Hematopoietic multipotent progenitor cell treated with erythropoietin and hydrocortisone succinate and interleukin-3 and kit ligand, for 8 days (in vitro differentiated cells): Measurements from ENCODE around the gene P2RX4.
"Not testable (repeated sequence)": the region's sequence is repeated elsewhere in the genome, so short reads cannot be mapped to it uniquely, and the experiment has no call there.

Experiments used
- DNase-seq: peaks from one replicate; pipeline ENCODE4 v3.0.0-alpha.2; 2015

The P2RX4 gene

GRCh38 chr12:121189619-121190155 lies 20.2 kb upstream of the P2RX4 start:
- peak; percentile 89 for DNase-seq

GRCh38 chr12:121190523-121191031 lies 19.4 kb upstream of the P2RX4 start:
- DNase-seq, result no peak

- DNase-seq, result no peak
Observed at GRCh38 chr12:121191151-121191550, 18.8 kb upstream of the P2RX4 start.

- DNase-seq, result peak; percentile 59
Observed at GRCh38 chr12:121196902-121197301, 13.0 kb upstream of the P2RX4 start.

GRCh38 chr12:121198949-121199348 lies 11.0 kb upstream of the P2RX4 start:
- DNase-seq, result no peak

- DNase-seq, result not testable (repeated sequence)
Observed at GRCh38 chr12:121201140-121201539, 8.8 kb upstream of the P2RX4 start.

- DNase-seq, result peak; percentile 80
Observed at GRCh38 chr12:121202407-121203355, 7.2 kb upstream of the P2RX4 start.

GRCh38 chr12:121203482-121203881 lies 6.4 kb upstream of the P2RX4 start:
- no peak for DNase-seq

- no peak for DNase-seq
Observed at GRCh38 chr12:121205491-121205890, 4.4 kb upstream of the P2RX4 start.

GRCh38 chr12:121208571-121208970 lies 1.4 kb upstream of the P2RX4 start:
- DNase-seq, result not testable (repeated sequence)

GRCh38 chr12:121209221-121209620 lies 708 bp upstream of the P2RX4 start:
- DNase-seq, result no peak

- no peak for DNase-seq
Observed at GRCh38 chr12:121212875-121213274, 2.9 kb downstream of the P2RX4 start.

GRCh38 chr12:121214166-121214777 lies 4.3 kb downstream of the P2RX4 start:
- DNase-seq, result no peak

- DNase-seq, result no peak
Observed at GRCh38 chr12:121214855-121215745, 5.2 kb downstream of the P2RX4 start.

- DNase-seq, result no peak
Observed at GRCh38 chr12:121216102-121216501, 6.2 kb downstream of the P2RX4 start.

GRCh38 chr12:121217063-121217462 lies 7.1 kb downstream of the P2RX4 start:
- no peak for DNase-seq

GRCh38 chr12:121217761-121218160 lies 7.8 kb downstream of the P2RX4 start:
- DNase-seq, result no peak

- DNase-seq, result no peak
Observed at GRCh38 chr12:121218588-121219352, 8.8 kb downstream of the P2RX4 start.

GRCh38 chr12:121219353-121219986 lies 9.5 kb downstream of the P2RX4 start:
- no peak for DNase-seq

GRCh38 chr12:121222847-121223246 lies 12.9 kb downstream of the P2RX4 start:
- no peak for DNase-seq
